ENCODE data around the gene DIMT1. TPM values are rescaled to one million over a fixed set of nuclear protein-coding genes. Genes with fewer than 3 reads are reported as not detected.

The DIMT1 gene
- polyA plus RNA-seq, 2 of the 4 experiments (the other 2 are of a cell fraction) = 36.9 to 49.6 TPM

GRCh38 chr5:62354028-62354874 is 49.5 kb downstream of the DIMT1 start:
- no peaks in the 10 kb centered on the region for H3K9me3 ChIP-seq
- H3K4me1 ChIP-seq = peaks cover 3% of the 10 kb centered on the region; the same call in 1 of the 3 replicates
- H3K27ac ChIP-seq = no peak overlapping the region
- ATAC-seq (peak; percentile 68 to 88; a peak in 5 of 6 replicates), DNase-seq (ENCODE audit: low read depth in 1 of 2, low spot score in 1 of 2) (peak; percentile 42 to 69), FAIRE-seq (peak; percentile 70)
- H3K4me3 ChIP-seq = no peak overlapping the region
- TF ChIP-seq HMGXB4 (CRISPR knock-in tag; IDR thresholded peaks at IDR 0.05; ENCODE audit: borderline replicate concordance) = no peak
- peak; percentile 63 to 64 for TF ChIP-seq RAD21 (conservative IDR thresholded peaks at IDR 0.05 in 1 of 2, IDR thresholded peaks at IDR 0.05 in 1 of 2)
- peak; percentile 88 for TF ChIP-seq SMC3 (IDR thresholded peaks at IDR 0.05)
- peak; percentile 74 for TF ChIP-seq CTCF (IDR thresholded peaks at IDR 0.05)
- H3K4me2 ChIP-seq = no peak overlapping the region
- CTCF ChIA-PET = interaction anchor here (0.6 to 2.4 kb wide), 8 partner anchors 9 to 156 kb away, joined by 3 to 7 read pairs (median 3); no protein-coding TSS in a partner anchor
- POLR2A ChIA-PET = no interaction called here

GRCh38 chr5:62348723-62349481 is 54.8 kb downstream of the DIMT1 start:
- Histone ChIP-seq H3K4me2 (no peak overlapping the region), H3K27ac (no peak overlapping the region), H3K4me1 (peaks cover 2% of the 10 kb centered on the region; the same call in 1 of the 3 replicates), H3K4me3 (no peak overlapping the region), H3K9me3 (no peaks in the 10 kb centered on the region)
- ChIA-PET CTCF (no interaction called here), POLR2A (no interaction called here)
- WGBS (ENCODE audit: missing lambda C conversion rate) = 91% methylated on average over 1 of the region's 1 CpG
- FAIRE-seq = no peak
- no peak for TF ChIP-seq EP300 (IDR thresholded peaks at IDR 0.05)
- no peak for TF ChIP-seq POLR2AphosphoS2 (conservative IDR thresholded peaks at IDR 0.05; ENCODE audit: low read length)
- DNase-seq (ENCODE audit: low read depth in 1 of 2, low spot score in 1 of 2) = no peak
- no peak for ATAC-seq

DNA sequence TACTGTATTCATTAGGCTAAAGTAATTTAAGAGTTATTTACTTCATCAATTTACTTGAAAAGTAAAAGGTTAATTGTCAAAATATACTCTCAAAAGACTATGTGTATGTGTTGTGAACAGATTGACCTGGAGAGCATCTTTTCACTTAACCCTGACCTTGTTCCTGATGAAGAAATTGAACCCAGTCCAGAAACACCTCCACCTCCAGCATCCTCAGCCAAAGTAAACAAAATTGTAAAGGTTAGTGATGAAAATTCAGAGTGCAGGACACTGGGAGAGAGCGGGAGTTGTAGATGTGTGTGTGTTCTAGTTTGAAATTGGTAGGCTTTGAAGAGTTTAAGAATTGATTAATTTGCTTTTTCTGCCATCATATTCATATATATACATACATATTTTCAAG is 55.8 kb downstream of the DIMT1 start:
- Histone ChIP-seq H3K9me3 (no peaks in the 10 kb centered on the region), H3K4me2 (no peak overlapping the region), H3K4me1 (no peaks in the 10 kb centered on the region), H3K4me3 (no peak overlapping the region), H3K27ac (no peak overlapping the region)
- POLR2A ChIA-PET = no interaction called here
- FAIRE-seq = no peak
- DNase-seq (ENCODE audit: low read depth in 1 of 2, low spot score in 1 of 2) = no peak
- no peak for ATAC-seq
- CTCF ChIA-PET = no interaction called here
- WGBS (ENCODE audit: missing lambda C conversion rate) = 95% methylated on average over 1 of the region's 1 CpG
- TF ChIP-seq HOXB13 (CRISPR knock-in tag; IDR thresholded peaks at IDR 0.05; ENCODE audit: low read depth) = no peak
- no peak for TF ChIP-seq CBX8 (IDR thresholded peaks at IDR 0.05)
- TF ChIP-seq SREBF2 (IDR thresholded peaks at IDR 0.05) = no peak
- TF ChIP-seq, protein P1, sequence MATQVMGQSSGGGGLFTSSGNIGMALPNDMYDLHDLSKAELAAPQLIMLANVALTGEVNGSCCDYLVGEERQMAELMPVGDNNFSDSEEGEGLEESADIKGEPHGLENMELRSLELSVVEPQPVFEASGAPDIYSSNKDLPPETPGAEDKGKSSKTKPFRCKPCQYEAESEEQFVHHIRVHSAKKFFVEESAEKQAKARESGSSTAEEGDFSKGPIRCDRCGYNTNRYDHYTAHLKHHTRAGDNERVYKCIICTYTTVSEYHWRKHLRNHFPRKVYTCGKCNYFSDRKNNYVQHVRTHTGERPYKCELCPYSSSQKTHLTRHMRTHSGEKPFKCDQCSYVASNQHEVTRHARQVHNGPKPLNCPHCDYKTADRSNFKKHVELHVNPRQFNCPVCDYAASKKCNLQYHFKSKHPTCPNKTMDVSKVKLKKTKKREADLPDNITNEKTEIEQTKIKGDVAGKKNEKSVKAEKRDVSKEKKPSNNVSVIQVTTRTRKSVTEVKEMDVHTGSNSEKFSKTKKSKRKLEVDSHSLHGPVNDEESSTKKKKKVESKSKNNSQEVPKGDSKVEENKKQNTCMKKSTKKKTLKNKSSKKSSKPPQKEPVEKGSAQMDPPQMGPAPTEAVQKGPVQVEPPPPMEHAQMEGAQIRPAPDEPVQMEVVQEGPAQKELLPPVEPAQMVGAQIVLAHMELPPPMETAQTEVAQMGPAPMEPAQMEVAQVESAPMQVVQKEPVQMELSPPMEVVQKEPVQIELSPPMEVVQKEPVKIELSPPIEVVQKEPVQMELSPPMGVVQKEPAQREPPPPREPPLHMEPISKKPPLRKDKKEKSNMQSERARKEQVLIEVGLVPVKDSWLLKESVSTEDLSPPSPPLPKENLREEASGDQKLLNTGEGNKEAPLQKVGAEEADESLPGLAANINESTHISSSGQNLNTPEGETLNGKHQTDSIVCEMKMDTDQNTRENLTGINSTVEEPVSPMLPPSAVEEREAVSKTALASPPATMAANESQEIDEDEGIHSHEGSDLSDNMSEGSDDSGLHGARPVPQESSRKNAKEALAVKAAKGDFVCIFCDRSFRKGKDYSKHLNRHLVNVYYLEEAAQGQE (IDR thresholded peaks at IDR 0.05) = no peak
- no peak for TF ChIP-seq CEBPB (IDR thresholded peaks at IDR 0.05)
- no peak for TF ChIP-seq ELK1 (IDR thresholded peaks at IDR 0.05; ENCODE audit: low read depth, low read length)
- no peak for TF ChIP-seq ZFP36 (IDR thresholded peaks at IDR 0.05; ENCODE audit: borderline replicate concordance, partially characterized antibody)
- no peak for TF ChIP-seq SMC3 (IDR thresholded peaks at IDR 0.05)
- TF ChIP-seq POLR2AphosphoS2 (conservative IDR thresholded peaks at IDR 0.05; ENCODE audit: low read length) = no peak
- no peak for TF ChIP-seq RFX5 (IDR thresholded peaks at IDR 0.05)
- TF ChIP-seq NR3C1 (IDR thresholded peaks at IDR 0.05) = no peak
- TF ChIP-seq MAZ (IDR thresholded peaks at IDR 0.05; ENCODE audit: borderline replicate concordance, low read depth, low read length) = no peak
- no peak for TF ChIP-seq CHD4 (IDR thresholded peaks at IDR 0.05; ENCODE audit: borderline replicate concordance)
- TF ChIP-seq E2F6 (IDR thresholded peaks at IDR 0.05; ENCODE audit: borderline replicate concordance, low read depth) = no peak
- no peak for TF ChIP-seq ZSCAN20 (CRISPR knock-in tag; IDR thresholded peaks at IDR 0.05)
- TF ChIP-seq NFE2L2 (conservative IDR thresholded peaks at IDR 0.05; ENCODE audit: low read length) = no peak
- no peak for TF ChIP-seq PHF8 (IDR thresholded peaks at IDR 0.05; ENCODE audit: borderline replicate concordance, low read depth)
